OCI-LY3 (cell line): ENCODE results near the gene PLN.

Source experiments
- H2AFZ ChIP-seq: fragments of 200-600, 300-600 bp; shearing (Covaris generic); 2 replicates; pipeline ENCODE4 v1.6.0; 2014; ENCODE audit warnings: antibody characterized with exemption, low read depth, low read length
- H3K27ac ChIP-seq: fragments of 200-600, 300-600 bp; sonication (generic); 2 replicates; pipeline ENCODE4 v1.5.1; 2014; ENCODE audit warnings: mild to moderate bottlenecking, low read length, moderate library complexity, mixed read lengths
- H3K27me3 ChIP-seq: fragments of 200-600, 300-600 bp; sonication (generic); 2 replicates; pipeline ENCODE4 v1.6.1; 2014; ENCODE audit warnings: low read depth, low read length, mixed read lengths
- H3K36me3 ChIP-seq: fragments of 200-600, 300-600 bp; sonication (generic); replicated peaks from 2 replicates; pipeline ENCODE3; 2014; ENCODE audit warnings: low read depth, low read length, mixed read lengths
- H3K4me1 ChIP-seq: fragments of 300-600, 200-600 bp; sonication (generic); 2 replicates; pipeline ENCODE4 v1.6.1; 2014; ENCODE audit warnings: low read length, mixed read lengths
- H3K4me2 ChIP-seq: fragments of 200-600, 300-600 bp; sonication (generic); 2 replicates; pipeline ENCODE4 v1.6.1; 2014; ENCODE audit warnings: low read length, mixed read lengths
- H3K4me3 ChIP-seq: fragments of 300-600, 200-600 bp; sonication (generic); 2 replicates; pipeline ENCODE4 v1.5.1; 2014; ENCODE audit warnings: antibody characterized with exemption, mild to moderate bottlenecking, low read length, moderate library complexity
- H3K79me2 ChIP-seq: fragments of 300-600, 200-600 bp; shearing (Covaris generic); 2 replicates; pipeline ENCODE4 v1.6.1; 2014; ENCODE audit warnings: mild to moderate bottlenecking, low read length, mixed read lengths
- H3K9ac ChIP-seq: fragments of 300-600, 200-600 bp; shearing (Covaris generic); 2 replicates; pipeline ENCODE4 v1.6.0; 2014; ENCODE audit warnings: mild to moderate bottlenecking, low read length, moderate library complexity
- H3K9me3 ChIP-seq: fragments of 200-600, 300-600 bp; shearing (Covaris generic); 2 replicates; pipeline ENCODE4 v1.6.1; 2014; ENCODE audit warnings: low read length, mixed read lengths; ENCODE audit not compliant: insufficient read depth
- H4K20me1 ChIP-seq: fragments of 200-600, 300-600 bp; sonication (generic); 2 replicates; pipeline ENCODE4 v1.6.1; 2016; ENCODE audit warnings: low read length, mixed read lengths; ENCODE audit not compliant: insufficient read depth
- CTCF ChIP-seq: fragments of 200-600, 300-600 bp; sonication (generic); IDR thresholded peaks from 2 replicates; pipeline ENCODE4 v1.5.1; 2014; ENCODE audit warnings: antibody characterized with exemption, low read length, low read depth
- EZH2phosphoT487 ChIP-seq: fragments of 200-600 bp; shearing (Covaris generic); IDR thresholded peaks from 2 replicates; pipeline ENCODE4 v1.6.1; 2018; ENCODE audit warnings: antibody characterized with exemption, mixed run types, low read depth

Gene PLN

GRCh38 chr6:118580585-118581419, 32.7 kb downstream of the PLN start:
- no peaks in the 10 kb centered on the region for H3K79me2 ChIP-seq
- no peaks in the 10 kb centered on the region for H3K27me3 ChIP-seq
- H3K36me3 ChIP-seq: no peaks in the 10 kb centered on the region
- H3K4me3 ChIP-seq: no peak overlapping the region
- 0 out of 2 replicates have a peak overlapping the region, but pooled peaks have one; percentile 27 for H3K4me2 ChIP-seq
- H3K4me1 ChIP-seq: peaks cover 2% of the 10 kb centered on the region; the same call in 1 of the 2 replicates
- no peak overlapping the region for H2AFZ ChIP-seq
- H3K9me3 ChIP-seq: no peaks in the 10 kb centered on the region
- H3K27ac ChIP-seq: no peak overlapping the region
- no peaks in the 10 kb centered on the region for H4K20me1 ChIP-seq
- no peak overlapping the region for H3K9ac ChIP-seq
- TF ChIP-seq EZH2phosphoT487 (no peak), CTCF (peak; percentile 61)

GRCh38 chr6:118581489-118581959, 33.4 kb downstream of the PLN start:
- Histone ChIP-seq H4K20me1 (no peaks in the 10 kb centered on the region), H3K36me3 (no peaks in the 10 kb centered on the region), H3K9ac (no peak overlapping the region), H3K27me3 (no peaks in the 10 kb centered on the region), H2AFZ (no peak overlapping the region), H3K4me1 (peaks cover 2% of the 10 kb centered on the region; the same call in 1 of the 2 replicates), H3K79me2 (no peaks in the 10 kb centered on the region), H3K4me3 (no peak overlapping the region), H3K27ac (no peak overlapping the region), H3K9me3 (no peaks in the 10 kb centered on the region), H3K4me2 (no peak overlapping the region)
- TF ChIP-seq EZH2phosphoT487: no peak
- TF ChIP-seq CTCF: no peak

GRCh38 chr6:118584911-118585310, 36.8 kb downstream of the PLN start:
- no peak overlapping the region for H2AFZ ChIP-seq
- no peak overlapping the region for H3K4me2 ChIP-seq
- H3K4me3 ChIP-seq: no peak overlapping the region
- TF ChIP-seq EZH2phosphoT487: no peak
- TF ChIP-seq CTCF: no peak
- H3K36me3 ChIP-seq: no peaks in the 10 kb centered on the region
- no peaks in the 10 kb centered on the region for H3K27me3 ChIP-seq
- no peaks in the 10 kb centered on the region for H4K20me1 ChIP-seq
- no peak overlapping the region for H3K9ac ChIP-seq
- H3K79me2 ChIP-seq: no peaks in the 10 kb centered on the region
- no peak overlapping the region for H3K27ac ChIP-seq
- peaks cover 2% of the 10 kb centered on the region; the same call in 1 of the 2 replicates for H3K4me1 ChIP-seq
- no peaks in the 10 kb centered on the region for H3K9me3 ChIP-seq

GRCh38 chr6:118586746-118587485, 38.8 kb downstream of the PLN start:
- TF ChIP-seq CTCF (no peak), EZH2phosphoT487 (no peak)
- Histone ChIP-seq H3K9ac (no peak overlapping the region), H3K9me3 (no peaks in the 10 kb centered on the region), H3K36me3 (no peaks in the 10 kb centered on the region), H3K4me3 (no peak overlapping the region), H3K79me2 (no peaks in the 10 kb centered on the region), H3K27ac (no peak overlapping the region), H4K20me1 (no peaks in the 10 kb centered on the region), H2AFZ (no peak overlapping the region), H3K4me2 (no peak overlapping the region), H3K27me3 (no peaks in the 10 kb centered on the region), H3K4me1 (no peaks in the 10 kb centered on the region)
